ENCODE data around the gene RALGPS2.

Gene RALGPS2

GRCh38 chr1:178921499-178921898 is 196.5 kb downstream of the RALGPS2 start:
- no peak for DNase-seq (ENCODE audit: low read depth)

- no peak for DNase-seq (ENCODE audit: low read depth)
These were observed 198.5 kb downstream of the RALGPS2 start for GRCh38 chr1:178923512-178923911.

- no peak for DNase-seq (ENCODE audit: low read depth)
These were observed 201.0 kb downstream of the RALGPS2 start for GRCh38 chr1:178926046-178926445.

- DNase-seq (ENCODE audit: low read depth) = no peak
These were observed 202.0 kb downstream of the RALGPS2 start for GRCh38 chr1:178927003-178927402.

GRCh38 chr1:178928041-178928440 is 203.0 kb downstream of the RALGPS2 start:
- no peak for DNase-seq (ENCODE audit: low read depth)

GRCh38 chr1:178928976-178929375 is 203.9 kb downstream of the RALGPS2 start:
- DNase-seq (ENCODE audit: low read depth) = no peak

GRCh38 chr1:178931858-178932551 is 207.0 kb downstream of the RALGPS2 start:
- peak; percentile 93 for DNase-seq (ENCODE audit: low read depth)

GRCh38 chr1:178932552-178932906 is 207.5 kb downstream of the RALGPS2 start:
- no peak for DNase-seq (ENCODE audit: low read depth)

- no peak for DNase-seq (ENCODE audit: low read depth)
These were observed 208.1 kb downstream of the RALGPS2 start for GRCh38 chr1:178933105-178933561.

GRCh38 chr1:178933709-178934490 is 208.9 kb downstream of the RALGPS2 start:
- no peak for DNase-seq (ENCODE audit: low read depth)

GRCh38 chr1:178934546-178934945 is 209.5 kb downstream of the RALGPS2 start:
- DNase-seq (ENCODE audit: low read depth) = no peak

- no peak for DNase-seq (ENCODE audit: low read depth)
These were observed 210.6 kb downstream of the RALGPS2 start for GRCh38 chr1:178935610-178936009.

GRCh38 chr1:178937695-178938094 is 212.7 kb downstream of the RALGPS2 start:
- DNase-seq (ENCODE audit: low read depth) = no peak

- no peak for DNase-seq (ENCODE audit: low read depth)
These were observed 213.3 kb downstream of the RALGPS2 start for GRCh38 chr1:178938101-178938958.

GRCh38 chr1:178938959-178939317 is 213.9 kb downstream of the RALGPS2 start:
- peak; percentile 61 for DNase-seq (ENCODE audit: low read depth)

- DNase-seq (ENCODE audit: low read depth) = no peak
These were observed 214.5 kb downstream of the RALGPS2 start for GRCh38 chr1:178939338-178940067.

GRCh38 chr1:178940068-178940765 is 215.2 kb downstream of the RALGPS2 start:
- no peak for DNase-seq (ENCODE audit: low read depth)

GRCh38 chr1:178941261-178941689 is 216.2 kb downstream of the RALGPS2 start:
- no peak for DNase-seq (ENCODE audit: low read depth)

- DNase-seq (ENCODE audit: low read depth) = no peak
These were observed 216.8 kb downstream of the RALGPS2 start for GRCh38 chr1:178941849-178942248.

GRCh38 chr1:178942285-178943198 is 217.5 kb downstream of the RALGPS2 start:
- DNase-seq (ENCODE audit: low read depth) = no peak

Measured in fibroblast of the conjunctiva (primary cell).